ENCODE measurements around the gene FBXW4.
A peak's percentile ranks its signal among the peaks of the same experiment; 100 is the strongest.
"Not testable (repeated sequence)": the region's sequence is repeated elsewhere in the genome, so short reads cannot be mapped to it uniquely, and the experiment has no call there.

FBXW4 gene

DNA sequence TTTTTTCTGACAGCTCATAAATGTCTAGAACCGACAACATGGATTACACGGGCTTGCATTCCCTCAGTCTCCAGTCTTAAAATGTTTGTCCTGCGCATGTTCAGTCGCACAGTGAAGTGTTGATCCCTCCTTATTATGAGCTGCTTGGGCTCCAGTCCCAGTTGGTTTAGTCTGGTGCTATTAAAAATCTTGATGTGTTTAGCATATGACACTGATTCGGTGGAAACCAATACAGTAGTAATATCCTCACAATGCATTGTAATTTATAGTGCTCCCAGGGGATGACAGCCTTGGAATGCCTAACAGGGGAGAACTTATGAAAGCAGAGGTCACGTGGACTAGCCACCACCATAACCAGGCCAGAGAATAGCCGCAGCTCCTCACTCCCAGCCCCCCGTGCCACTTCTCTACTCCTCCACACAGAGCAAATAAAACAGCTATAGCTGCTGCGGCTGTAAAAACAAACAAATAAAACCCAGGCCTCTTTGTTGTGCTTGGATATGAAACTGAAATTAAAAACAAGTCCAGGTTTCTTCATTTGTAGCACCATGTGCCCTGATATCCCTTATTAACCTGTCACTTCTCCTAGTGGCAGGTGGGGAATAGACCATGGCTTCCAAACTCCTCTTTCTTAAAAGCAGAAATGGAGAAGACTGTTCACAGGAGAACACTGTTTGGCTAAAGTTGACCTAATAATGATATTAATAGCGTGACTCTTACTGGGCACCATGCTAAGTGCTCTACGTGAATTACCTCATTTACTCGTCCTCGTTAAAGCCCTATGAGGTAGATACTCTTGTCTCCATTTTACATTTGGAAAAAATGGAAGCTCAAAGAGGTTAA, 99.2 kb downstream of the FBXW4 start:
- no peaks in the 10 kb centered on the region for H3K4me1 ChIP-seq (ENCODE audit: control insufficient read depth, insufficient read depth, low read length)

DNA sequence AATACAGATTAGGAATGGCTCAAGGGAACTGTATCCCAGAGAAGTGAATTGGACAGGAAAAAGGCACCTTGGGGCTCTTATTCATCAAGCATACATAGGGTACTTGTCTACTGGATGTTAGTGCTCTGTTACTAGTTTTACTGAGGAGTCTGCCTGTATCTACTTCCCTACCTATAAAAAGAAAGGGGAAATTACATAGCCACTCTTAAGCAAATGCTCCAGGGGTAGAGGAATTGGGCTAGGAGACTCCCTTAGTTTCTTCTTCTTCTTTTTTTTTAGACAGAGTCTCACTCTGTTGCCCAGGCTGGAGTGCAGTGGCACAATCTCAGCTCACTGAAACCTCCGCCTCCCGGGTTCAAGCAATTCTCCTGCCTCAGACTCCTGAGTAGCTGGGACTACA, 101.6 kb downstream of the FBXW4 start:
- not testable (repeated sequence) for H3K9me3 ChIP-seq (replicated peaks; ENCODE audit: low read length); H3K27me3 ChIP-seq (ENCODE audit: control insufficient read depth, insufficient read depth, low read length); H3K4me3 ChIP-seq (ENCODE audit: low read length); H3K4me2 ChIP-seq (ENCODE audit: low read length); H3K36me3 ChIP-seq (ENCODE audit: insufficient read depth, low read length); H3K4me1 ChIP-seq (ENCODE audit: control insufficient read depth, insufficient read depth, low read length); H3K9ac ChIP-seq (ENCODE audit: low read depth, low read length)

More for the DNA sequence above, 99.2 kb downstream of the FBXW4 start:
- no peak overlapping the region for H3K4me3 ChIP-seq (ENCODE audit: low read length)
- H3K9me3 ChIP-seq (replicated peaks; ENCODE audit: low read length) = no peaks in the 10 kb centered on the region
- no peaks in the 10 kb centered on the region for H3K36me3 ChIP-seq (ENCODE audit: insufficient read depth, low read length)
- H3K9ac ChIP-seq (ENCODE audit: low read depth, low read length) = no peak overlapping the region
- H3K4me2 ChIP-seq (ENCODE audit: low read length) = no peak overlapping the region
- no peaks in the 10 kb centered on the region for H3K27me3 ChIP-seq (ENCODE audit: control insufficient read depth, insufficient read depth, low read length)

DNA sequence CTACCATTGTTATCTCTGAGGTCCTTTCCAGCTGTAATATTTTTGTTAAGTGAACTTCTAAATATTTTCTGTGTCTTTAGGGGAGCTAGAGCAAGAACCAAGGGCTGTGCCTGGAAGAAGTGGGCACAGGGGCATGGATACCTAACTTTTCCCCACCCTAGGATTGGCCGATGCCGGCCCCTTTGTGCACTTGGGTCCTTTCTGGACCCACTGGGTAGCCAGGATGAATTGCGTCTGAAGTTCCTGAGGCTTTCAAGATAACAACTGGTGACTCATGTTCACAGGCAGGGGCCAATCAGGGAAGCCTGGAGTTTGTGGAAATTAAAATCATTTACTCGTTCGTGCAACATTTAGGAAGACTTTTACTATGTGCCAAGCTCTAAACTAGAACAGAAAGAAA, 106.1 kb downstream of the FBXW4 start:
- Histone ChIP-seq H3K4me1 (ENCODE audit: control insufficient read depth, insufficient read depth, low read length) (peaks cover 16% of the 10 kb centered on the region), H3K9me3 (replicated peaks; ENCODE audit: low read length) (no peaks in the 10 kb centered on the region), H3K4me2 (ENCODE audit: low read length) (peak overlapping the region; percentile 88), H3K4me3 (ENCODE audit: low read length) (peak overlapping the region; percentile 98), H3K9ac (ENCODE audit: low read depth, low read length) (peak overlapping the region; percentile 85), H3K36me3 (ENCODE audit: insufficient read depth, low read length) (peaks cover 9% of the 10 kb centered on the region), H3K27me3 (ENCODE audit: control insufficient read depth, insufficient read depth, low read length) (no peaks in the 10 kb centered on the region)

DNA sequence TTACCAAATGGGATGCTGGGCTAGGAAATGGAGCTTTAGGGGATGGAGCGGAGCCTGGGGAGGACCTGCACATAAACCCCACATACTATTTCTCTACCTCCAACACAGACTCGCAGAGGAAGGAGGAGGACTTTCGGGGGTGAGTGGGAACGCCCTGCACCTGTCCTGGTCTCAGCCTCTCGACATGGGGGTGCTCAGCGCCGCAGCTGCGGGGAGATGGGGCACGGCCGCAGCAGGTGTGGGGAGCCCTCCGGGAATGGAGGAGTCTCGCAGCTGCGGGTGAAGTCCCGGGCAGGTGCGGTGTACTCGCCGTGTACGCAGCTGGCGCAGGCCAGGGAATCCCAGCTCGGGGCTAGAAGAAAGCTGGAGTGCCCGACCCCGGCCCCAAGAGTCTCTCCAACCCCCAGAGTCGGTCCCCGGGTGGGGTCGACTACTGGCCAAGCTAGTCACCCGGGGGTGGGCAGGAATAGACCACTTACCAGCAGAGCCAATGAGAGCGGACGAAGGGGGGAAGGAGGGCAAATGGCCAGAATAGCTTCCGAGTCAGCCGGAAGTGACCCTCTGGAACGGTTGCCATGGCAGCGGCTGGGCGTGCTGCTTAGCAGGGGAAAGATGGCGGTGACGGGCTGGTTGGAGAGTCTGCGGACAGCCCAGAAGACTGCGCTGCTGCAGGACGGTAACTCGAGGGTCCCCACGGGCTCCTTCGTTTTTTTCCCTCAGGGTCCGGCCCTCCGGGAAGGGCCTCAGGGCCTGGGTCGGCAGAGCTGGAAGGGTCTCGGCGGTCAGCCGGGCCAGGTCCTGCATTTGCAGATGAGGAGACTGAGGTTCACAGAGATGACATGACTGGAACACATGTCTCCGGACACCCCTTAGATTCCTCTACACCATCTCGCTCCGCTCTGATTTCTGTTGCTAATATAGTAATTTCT, 107.0 kb downstream of the FBXW4 start, which contains the start of the genes DPCD and POLL:
TSS of gene DPCD (plus strand) at position 597 of the 929 bp plus-strand sequence. CDS start at position 613, 16 bp downstream.
TSS of gene POLL (minus strand) at position 533 of the 929 bp plus-strand sequence. CDS start 897 bp downstream, outside the sequence.
- peak within 1 kb of the TSS; percentile 88 for H3K4me2 ChIP-seq (ENCODE audit: low read length)
- H3K9ac ChIP-seq (ENCODE audit: low read depth, low read length) = peak within 1 kb of the TSS; percentile 85
- H3K4me1 ChIP-seq (ENCODE audit: control insufficient read depth, insufficient read depth, low read length) = peaks cover 16% of the 10 kb centered on the region
- H3K4me3 ChIP-seq (ENCODE audit: low read length) = peak within 1 kb of the TSS; percentile 98
- peaks cover 17% of the 10 kb centered on the region for H3K36me3 ChIP-seq (ENCODE audit: insufficient read depth, low read length)
- no peaks in the 10 kb centered on the region for H3K27me3 ChIP-seq (ENCODE audit: control insufficient read depth, insufficient read depth, low read length)
- no peaks in the 10 kb centered on the region for H3K9me3 ChIP-seq (replicated peaks; ENCODE audit: low read length)

DNA sequence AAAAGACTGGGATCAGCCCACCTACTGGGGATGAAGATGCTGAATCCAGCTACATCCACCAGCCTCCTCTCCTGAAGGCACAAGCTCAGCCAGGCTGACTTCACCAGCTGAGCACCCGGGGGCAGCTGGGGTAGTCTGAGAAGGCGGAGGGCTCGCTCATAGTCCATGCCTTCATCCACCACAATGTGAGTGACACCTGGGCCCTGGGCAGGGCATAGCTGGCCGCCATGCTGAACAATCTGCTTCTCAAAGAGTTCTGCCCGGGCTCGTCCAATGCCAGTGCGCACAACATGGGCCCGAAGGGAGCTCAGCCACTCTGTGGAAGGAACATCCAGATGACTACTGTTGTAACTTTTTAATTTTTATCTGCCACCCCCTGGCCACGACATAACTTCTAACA, 109.1 kb downstream of the FBXW4 start:
- Histone ChIP-seq H3K36me3 (ENCODE audit: insufficient read depth, low read length) (peaks cover 23% of the 10 kb centered on the region), H3K4me1 (ENCODE audit: control insufficient read depth, insufficient read depth, low read length) (peaks cover 16% of the 10 kb centered on the region), H3K4me2 (ENCODE audit: low read length) (no peak overlapping the region), H3K9me3 (replicated peaks; ENCODE audit: low read length) (no peaks in the 10 kb centered on the region), H3K4me3 (ENCODE audit: low read length) (no peak overlapping the region), H3K27me3 (ENCODE audit: control insufficient read depth, insufficient read depth, low read length) (no peaks in the 10 kb centered on the region), H3K9ac (ENCODE audit: low read depth, low read length) (no peak overlapping the region)

DNA sequence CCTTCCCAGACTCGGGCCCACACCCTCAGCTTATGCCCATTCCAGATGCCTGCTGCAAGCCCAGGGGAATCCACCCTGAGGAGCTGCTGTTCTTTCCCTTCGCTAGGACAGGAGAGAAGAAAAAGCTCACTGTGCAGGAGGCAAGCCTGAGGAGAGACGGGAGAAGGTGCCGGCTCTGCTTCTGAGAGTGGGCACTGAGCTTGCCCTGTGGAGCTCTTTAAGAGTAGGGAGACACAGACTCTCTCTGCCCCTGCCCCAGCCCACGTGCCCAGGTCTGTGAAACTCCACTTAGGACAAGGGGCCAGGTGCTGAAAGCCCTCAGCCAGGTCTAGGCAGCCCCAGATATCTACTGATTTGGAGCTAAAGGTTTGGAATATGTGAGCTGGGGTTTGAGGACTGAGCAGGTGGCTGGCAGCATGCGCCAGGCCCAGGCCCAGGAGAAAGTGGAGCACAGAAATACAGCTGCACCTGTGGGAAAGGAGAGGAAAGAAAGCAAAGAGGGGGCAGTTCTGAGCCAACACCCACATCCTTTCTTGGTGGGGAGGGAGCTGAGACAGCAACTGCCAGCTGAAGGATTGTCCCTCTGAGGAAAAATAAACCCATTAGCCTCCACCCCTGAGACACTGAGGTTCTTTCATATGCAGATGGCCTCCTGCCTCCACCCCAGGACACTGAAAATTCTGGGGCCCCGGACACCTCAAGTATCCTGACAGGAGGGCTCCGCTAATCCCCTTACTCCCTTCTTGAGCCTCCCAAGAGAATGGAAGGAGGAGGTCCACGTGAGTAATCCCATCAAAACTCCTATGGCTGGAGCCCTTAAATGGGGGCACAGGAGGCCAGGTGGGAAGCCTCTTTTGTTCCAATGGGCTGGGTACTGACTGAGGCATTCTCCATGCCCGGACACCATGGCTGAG, 114.2 kb downstream of the FBXW4 start:
- no peak overlapping the region for H3K4me3 ChIP-seq (ENCODE audit: low read length)
- H3K9ac ChIP-seq (ENCODE audit: low read depth, low read length) = no peak overlapping the region
- H3K4me2 ChIP-seq (ENCODE audit: low read length) = no peak overlapping the region
- H3K27me3 ChIP-seq (ENCODE audit: control insufficient read depth, insufficient read depth, low read length) = no peaks in the 10 kb centered on the region
- no peaks in the 10 kb centered on the region for H3K9me3 ChIP-seq (replicated peaks; ENCODE audit: low read length)
- H3K4me1 ChIP-seq (ENCODE audit: control insufficient read depth, insufficient read depth, low read length) = no peaks in the 10 kb centered on the region
- H3K36me3 ChIP-seq (ENCODE audit: insufficient read depth, low read length) = peaks cover 31% of the 10 kb centered on the region

DNA sequence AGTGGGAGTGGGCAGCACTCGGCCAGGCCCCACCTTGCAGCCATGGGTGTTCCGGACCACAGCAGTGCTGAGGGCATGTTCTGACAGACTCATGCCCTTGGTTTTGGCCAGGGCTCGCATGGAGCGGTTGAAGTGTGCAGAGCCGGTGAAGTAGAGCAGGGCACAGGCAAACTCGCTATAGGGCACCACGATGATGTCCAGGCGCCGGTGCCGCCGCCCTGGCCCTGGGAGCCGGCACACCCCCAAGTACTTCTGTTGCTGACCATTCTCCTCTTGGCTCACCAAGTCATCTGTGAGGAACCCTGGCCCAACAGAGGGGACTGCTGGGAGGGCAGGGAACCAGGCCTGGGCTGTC, 115.5 kb downstream of the FBXW4 start:
- Histone ChIP-seq H3K4me2 (ENCODE audit: low read length) (no peak overlapping the region), H3K4me1 (ENCODE audit: control insufficient read depth, insufficient read depth, low read length) (no peaks in the 10 kb centered on the region), H3K27me3 (ENCODE audit: control insufficient read depth, insufficient read depth, low read length) (no peaks in the 10 kb centered on the region), H3K36me3 (ENCODE audit: insufficient read depth, low read length) (peaks cover 28% of the 10 kb centered on the region), H3K9ac (ENCODE audit: low read depth, low read length) (no peak overlapping the region), H3K9me3 (replicated peaks; ENCODE audit: low read length) (no peaks in the 10 kb centered on the region), H3K4me3 (ENCODE audit: low read length) (no peak overlapping the region)

DNA sequence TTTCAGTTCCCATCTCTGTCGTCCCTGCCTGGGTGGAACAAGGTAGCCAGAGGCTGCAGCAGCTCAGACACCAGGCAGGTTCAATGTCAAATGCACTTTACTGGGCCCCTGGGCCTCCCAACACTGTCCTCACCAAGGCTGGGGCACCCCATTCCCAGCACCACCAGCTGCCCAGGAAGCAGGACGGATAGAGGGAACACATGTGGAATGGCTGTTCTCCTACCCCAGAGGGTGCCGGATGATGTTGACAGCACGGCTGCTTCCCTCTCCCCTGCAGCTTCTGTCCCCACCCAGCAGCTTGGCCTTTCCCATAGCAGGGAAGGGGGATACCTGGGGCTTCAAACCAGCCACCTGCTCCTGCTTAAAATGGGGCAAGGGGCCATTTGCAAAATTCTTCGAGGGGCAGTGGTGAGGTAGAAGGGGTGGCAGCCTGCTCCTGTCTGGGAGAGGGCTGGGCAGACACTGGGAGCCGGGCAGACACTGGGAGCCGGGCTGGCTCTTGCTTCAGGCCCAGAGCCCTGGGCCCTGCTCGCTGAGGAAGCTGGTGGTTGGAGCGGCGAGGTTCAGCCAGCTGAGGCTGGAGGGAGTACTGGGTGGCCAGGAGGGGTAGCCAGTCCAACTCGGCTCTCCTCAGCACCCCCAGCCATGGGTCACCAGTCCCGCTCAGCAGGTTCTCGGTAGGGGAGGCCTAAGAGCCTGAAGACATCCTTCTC, 116.0 kb downstream of the FBXW4 start:
- no peaks in the 10 kb centered on the region for H3K9me3 ChIP-seq (replicated peaks; ENCODE audit: low read length)
- H3K36me3 ChIP-seq (ENCODE audit: insufficient read depth, low read length) = peaks cover 25% of the 10 kb centered on the region
- no peak overlapping the region for H3K4me3 ChIP-seq (ENCODE audit: low read length)
- H3K4me1 ChIP-seq (ENCODE audit: control insufficient read depth, insufficient read depth, low read length) = no peaks in the 10 kb centered on the region
- no peak overlapping the region for H3K4me2 ChIP-seq (ENCODE audit: low read length)
- no peaks in the 10 kb centered on the region for H3K27me3 ChIP-seq (ENCODE audit: control insufficient read depth, insufficient read depth, low read length)
- no peak overlapping the region for H3K9ac ChIP-seq (ENCODE audit: low read depth, low read length)

DNA sequence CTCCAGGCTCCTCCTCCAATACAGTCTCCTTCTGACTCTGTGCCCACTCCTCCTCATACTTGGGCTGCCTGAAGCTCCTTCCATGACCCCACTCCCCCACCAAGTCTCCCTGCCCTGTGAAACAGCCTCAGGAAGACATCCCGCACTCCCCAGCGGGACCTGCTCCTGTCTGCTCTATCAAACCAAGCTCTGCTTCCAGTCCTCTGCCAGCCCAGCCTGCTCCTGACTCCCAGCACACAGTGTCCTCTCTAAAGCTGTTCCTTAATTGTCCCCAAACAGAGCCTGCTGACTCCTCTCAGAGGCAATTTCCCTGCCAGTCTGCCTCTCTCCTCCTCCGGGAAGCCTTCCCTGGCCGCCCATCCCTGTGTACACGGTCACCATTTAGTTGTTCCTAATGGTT, 116.8 kb downstream of the FBXW4 start:
- no peak overlapping the region for H3K4me3 ChIP-seq (ENCODE audit: low read length)
- H3K27me3 ChIP-seq (ENCODE audit: control insufficient read depth, insufficient read depth, low read length) = no peaks in the 10 kb centered on the region
- H3K9me3 ChIP-seq (replicated peaks; ENCODE audit: low read length) = no peaks in the 10 kb centered on the region
- H3K4me2 ChIP-seq (ENCODE audit: low read length) = no peak overlapping the region
- H3K36me3 ChIP-seq (ENCODE audit: insufficient read depth, low read length) = peaks cover 18% of the 10 kb centered on the region
- H3K4me1 ChIP-seq (ENCODE audit: control insufficient read depth, insufficient read depth, low read length) = no peaks in the 10 kb centered on the region
- H3K9ac ChIP-seq (ENCODE audit: low read depth, low read length) = no peak overlapping the region

DNA sequence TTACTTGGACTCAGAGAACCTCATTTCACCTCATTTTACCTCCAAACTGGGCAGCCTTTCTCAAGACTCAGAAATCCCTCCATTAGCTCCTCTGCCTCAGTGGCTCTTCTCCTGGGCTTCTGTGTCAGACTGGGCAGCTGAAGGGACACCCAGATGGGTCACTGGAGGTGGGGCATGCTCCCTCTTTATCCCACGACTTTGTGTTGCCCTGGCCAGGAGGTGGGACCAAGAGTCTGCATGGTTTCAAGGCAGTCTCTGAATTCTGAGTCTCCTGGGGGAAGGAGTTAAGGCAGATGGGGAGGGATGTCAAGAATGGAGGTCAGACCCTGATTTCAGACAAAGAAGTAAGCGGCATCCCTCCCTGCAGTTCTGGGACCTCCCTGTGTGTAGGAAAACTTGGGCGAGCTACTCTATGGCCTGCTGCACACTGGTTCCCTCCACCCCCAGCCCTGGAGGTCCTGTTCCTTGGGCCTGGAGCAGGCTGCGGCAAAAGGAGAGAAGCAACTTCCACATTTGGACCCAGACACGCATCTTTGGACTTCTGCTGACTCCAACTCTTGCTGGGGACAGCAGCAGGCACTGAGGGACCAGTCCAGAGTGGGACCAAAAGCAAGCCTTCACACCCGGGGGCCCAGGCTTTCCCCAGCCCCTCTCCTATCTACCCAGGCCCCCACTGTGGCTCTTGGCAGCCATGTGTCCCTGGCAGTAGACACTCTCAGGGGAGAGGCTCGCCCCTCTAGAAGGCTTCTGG, 117.7 kb downstream of the FBXW4 start:
- Histone ChIP-seq H3K4me2 (ENCODE audit: low read length) (no peak overlapping the region), H3K9ac (ENCODE audit: low read depth, low read length) (no peak overlapping the region), H3K4me3 (ENCODE audit: low read length) (no peak overlapping the region), H3K36me3 (ENCODE audit: insufficient read depth, low read length) (peaks cover 11% of the 10 kb centered on the region), H3K4me1 (ENCODE audit: control insufficient read depth, insufficient read depth, low read length) (no peaks in the 10 kb centered on the region), H3K27me3 (ENCODE audit: control insufficient read depth, insufficient read depth, low read length) (no peaks in the 10 kb centered on the region), H3K9me3 (replicated peaks; ENCODE audit: low read length) (no peaks in the 10 kb centered on the region)

All from skeletal muscle satellite cell (primary cell).